Ishikawa (cell line): ENCODE measurements around the gene COL23A1.
A peak's percentile ranks its signal among the peaks of the same experiment; 100 is the strongest.

Source experiments
- CEBPB ChIP-seq: IDR thresholded peaks from 2 replicates; pipeline ENCODE4 v1.6.1; 2012
- CREB1 ChIP-seq: IDR thresholded peaks from 2 replicates; pipeline ENCODE4 v1.6.1; 2012; ENCODE audit warnings: low read depth
- EGR1 ChIP-seq: IDR thresholded peaks from 2 replicates; pipeline ENCODE4 v1.6.1; 2012
- EP300 ChIP-seq: IDR thresholded peaks from 2 replicates; pipeline ENCODE4 v1.6.1; 2012; ENCODE audit warnings: borderline replicate concordance
- FOXM1 ChIP-seq: IDR thresholded peaks from 2 replicates; pipeline ENCODE4 v1.6.1; 2012; ENCODE audit warnings: low read depth, borderline replicate concordance
- MAX ChIP-seq: IDR thresholded peaks from 2 replicates; pipeline ENCODE4 v1.6.1; 2012
- NFIC ChIP-seq: IDR thresholded peaks from 2 replicates; pipeline ENCODE4 v1.6.1; 2012
- RAD21 ChIP-seq: IDR thresholded peaks from 2 replicates; pipeline ENCODE4 v1.6.1; 2012; ENCODE audit warnings: low read depth
- REST ChIP-seq: IDR thresholded peaks from 2 replicates; pipeline ENCODE4 v1.6.1; 2012; ENCODE audit warnings: low read depth, mild to moderate bottlenecking
- TAF1 ChIP-seq: IDR thresholded peaks from 2 replicates; pipeline ENCODE4 v1.6.1; 2012; ENCODE audit warnings: low read depth, mild to moderate bottlenecking
- TCF12 ChIP-seq: IDR thresholded peaks from 2 replicates; pipeline ENCODE4 v1.6.1; 2012; ENCODE audit warnings: low read depth
- TEAD4 ChIP-seq: IDR thresholded peaks from 2 replicates; pipeline ENCODE4 v1.6.1; 2012
- USF1 ChIP-seq: IDR thresholded peaks from 2 replicates; pipeline ENCODE4 v1.6.1; 2012
- YY1 ChIP-seq: IDR thresholded peaks from 2 replicates; pipeline ENCODE4 v1.6.1; 2012; ENCODE audit warnings: low read depth
- ZBTB7A ChIP-seq: IDR thresholded peaks from 2 replicates; pipeline ENCODE4 v1.6.1; 2012; ENCODE audit warnings: low read depth

COL23A1 gene

GRCh38 chr5:178240341-178240741 is 349.9 kb downstream of the COL23A1 start:
- TF ChIP-seq TCF12 (no peak), NFIC (no peak)

GRCh38 chr5:178238711-178239592 is 351.2 kb downstream of the COL23A1 start:
- TF ChIP-seq MAX (no peak), EGR1 (no peak), TAF1 (no peak), USF1 (no peak), ZBTB7A (no peak), RAD21 (no peak)

GRCh38 chr5:178238313-178238635 is 351.9 kb downstream of the COL23A1 start:
- TF ChIP-seq NFIC: no peak
- TF ChIP-seq TEAD4: no peak
- no peak for TF ChIP-seq MAX
- TF ChIP-seq ZBTB7A: no peak
- no peak for TF ChIP-seq EGR1
- TF ChIP-seq YY1: no peak
- TF ChIP-seq REST: no peak
- no peak for TF ChIP-seq EP300
- no peak for TF ChIP-seq CREB1
- TF ChIP-seq RAD21: no peak
- no peak for TF ChIP-seq USF1
- no peak for TF ChIP-seq TCF12
- no peak for TF ChIP-seq CEBPB
- TF ChIP-seq TAF1: no peak

- TF ChIP-seq FOXM1: no peak
- no peak for TF ChIP-seq TEAD4
- TF ChIP-seq YY1: no peak
- TF ChIP-seq RAD21: no peak
- no peak for TF ChIP-seq TAF1
- no peak for TF ChIP-seq EGR1
- no peak for TF ChIP-seq TCF12
- no peak for TF ChIP-seq CREB1
- TF ChIP-seq CEBPB: no peak
Observed at GRCh38 chr5:178237431-178238312, 352.5 kb downstream of the COL23A1 start.

GRCh38 chr5:178236679-178237078 is 353.5 kb downstream of the COL23A1 start:
- TF ChIP-seq FOXM1 (no peak), NFIC (0 out of 2 replicates have a peak, but pooled peaks have one; percentile 16), TAF1 (no peak), TCF12 (no peak), ZBTB7A (no peak), USF1 (peak; percentile 90), YY1 (no peak), TEAD4 (no peak), EGR1 (no peak), CEBPB (no peak), EP300 (no peak), MAX (0 out of 2 replicates have a peak, but pooled peaks have one; percentile 27), REST (no peak), RAD21 (no peak)
